GM11168 (cell line): ENCODE results near the gene ERICH4.
"Not testable (repeated sequence)": the region's sequence is repeated elsewhere in the genome, so short reads cannot be mapped to it uniquely, and the experiment has no call there.

ENCODE experiments used
- in situ Hi-C: fragments of 300-500 bp; cut with MboI; formaldehyde crosslinking; loops from one replicate; pipeline ENCODE4 v1.12.0; 2022; ENCODE audit warnings: low sequenced_read_pairs; ENCODE audit not compliant: unreplicated experiment

The ERICH4 gene, protein sequence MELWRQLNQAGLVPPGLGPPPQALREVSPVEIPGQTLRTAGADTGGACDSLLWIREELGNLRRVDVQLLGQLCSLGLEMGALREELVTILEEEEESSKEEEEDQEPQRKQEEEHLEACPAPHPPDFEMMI

GRCh38 chr19:41442473-41443355 lies at the start of gene ERICH4:
Gene ERICH4 (plus strand): TSS chr19:41443156. CDS start chr19:41443170, 14 bp downstream.
- in situ Hi-C loops, result loop anchor here (5.0 to 10.0 kb wide), 2 partner anchors 95 to 132 kb away; partner anchors contain the start of gene CEACAM21

- in situ Hi-C loops, result no loop called here
Measured at GRCh38 chr19:41395355-41395754, 47.6 kb upstream of the ERICH4 start.

- in situ Hi-C loops, result no loop called here
Measured at GRCh38 chr19:41397086-41398049, 45.6 kb upstream of the ERICH4 start, which contains the start of the genes BCKDHA and EXOSC5. Gene BCKDHA (plus strand): TSS chr19:41397818. CDS start chr19:41397828, 10 bp downstream. Gene EXOSC5 (minus strand): TSS chr19:41397359. CDS start chr19:41397328, 31 bp downstream.

DNA sequence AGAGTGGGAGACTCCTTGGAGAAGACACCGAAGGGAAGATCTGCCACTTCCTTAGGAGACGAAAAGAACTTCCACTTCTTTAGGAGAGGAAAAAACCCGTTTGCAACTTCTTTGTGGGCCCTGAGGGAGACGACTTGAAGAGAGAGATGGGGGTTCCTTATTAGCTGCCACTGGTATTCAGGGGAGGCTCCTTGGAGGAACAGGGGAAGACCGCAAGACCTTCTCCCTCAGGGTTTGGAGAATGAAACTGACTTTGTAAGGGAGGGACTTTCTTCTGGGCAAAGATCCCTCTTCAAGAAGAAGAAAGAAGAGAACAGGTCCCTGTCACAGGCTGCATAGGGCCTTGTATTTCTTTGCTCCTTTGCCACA lies 44.9 kb upstream of the ERICH4 start:
- in situ Hi-C loops, result no loop called here

GRCh38 chr19:41398598-41398997 lies 44.4 kb upstream of the ERICH4 start:
- in situ Hi-C loops, result no loop called here

DNA sequence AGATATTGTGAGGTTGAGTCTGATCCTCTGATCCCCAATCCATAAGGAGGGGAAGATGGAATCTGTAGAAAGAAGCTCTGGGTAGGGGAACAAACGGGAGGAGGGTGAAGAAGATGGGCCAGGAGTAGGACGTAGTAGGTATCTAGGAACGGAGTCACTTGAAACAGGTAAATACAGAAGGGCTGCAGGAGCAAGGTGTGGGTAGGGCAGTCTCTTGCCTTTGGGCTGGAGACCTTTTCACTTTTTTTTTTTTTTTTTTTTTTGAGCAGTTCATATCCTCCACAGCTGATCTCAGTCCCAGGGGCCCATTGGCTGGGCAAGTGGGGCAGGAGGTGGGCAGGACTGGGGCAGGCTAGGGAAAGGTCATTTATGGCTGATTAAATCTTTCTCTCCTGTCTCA lies 43.9 kb upstream of the ERICH4 start:
- in situ Hi-C loops, result no loop called here

DNA sequence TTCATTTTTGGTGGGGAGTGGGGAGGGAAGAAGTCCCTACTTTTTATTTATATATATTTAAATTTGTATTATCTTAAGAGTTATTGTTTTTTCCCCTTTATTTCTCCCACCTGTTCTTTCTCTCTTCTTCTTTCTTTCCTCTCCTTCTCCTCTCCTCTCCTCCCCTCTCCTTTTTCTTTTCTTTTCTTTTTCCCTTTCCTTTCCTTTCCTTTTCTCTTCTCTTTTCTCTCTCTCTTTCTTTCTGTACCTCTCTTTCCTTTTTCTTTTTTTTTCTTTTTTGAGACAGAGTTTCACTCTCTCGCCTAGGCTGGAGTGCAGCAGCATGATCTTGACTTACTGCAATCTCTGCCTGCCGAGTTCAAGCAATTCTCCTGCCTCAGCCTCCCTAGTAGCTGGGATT lies 43.4 kb upstream of the ERICH4 start:
- in situ Hi-C loops, result no loop called here

GRCh38 chr19:41401483-41401882 lies 41.5 kb upstream of the ERICH4 start:
- in situ Hi-C loops, result no loop called here

- in situ Hi-C loops, result no loop called here
Measured at GRCh38 chr19:41402010-41402409, 40.9 kb upstream of the ERICH4 start.

DNA sequence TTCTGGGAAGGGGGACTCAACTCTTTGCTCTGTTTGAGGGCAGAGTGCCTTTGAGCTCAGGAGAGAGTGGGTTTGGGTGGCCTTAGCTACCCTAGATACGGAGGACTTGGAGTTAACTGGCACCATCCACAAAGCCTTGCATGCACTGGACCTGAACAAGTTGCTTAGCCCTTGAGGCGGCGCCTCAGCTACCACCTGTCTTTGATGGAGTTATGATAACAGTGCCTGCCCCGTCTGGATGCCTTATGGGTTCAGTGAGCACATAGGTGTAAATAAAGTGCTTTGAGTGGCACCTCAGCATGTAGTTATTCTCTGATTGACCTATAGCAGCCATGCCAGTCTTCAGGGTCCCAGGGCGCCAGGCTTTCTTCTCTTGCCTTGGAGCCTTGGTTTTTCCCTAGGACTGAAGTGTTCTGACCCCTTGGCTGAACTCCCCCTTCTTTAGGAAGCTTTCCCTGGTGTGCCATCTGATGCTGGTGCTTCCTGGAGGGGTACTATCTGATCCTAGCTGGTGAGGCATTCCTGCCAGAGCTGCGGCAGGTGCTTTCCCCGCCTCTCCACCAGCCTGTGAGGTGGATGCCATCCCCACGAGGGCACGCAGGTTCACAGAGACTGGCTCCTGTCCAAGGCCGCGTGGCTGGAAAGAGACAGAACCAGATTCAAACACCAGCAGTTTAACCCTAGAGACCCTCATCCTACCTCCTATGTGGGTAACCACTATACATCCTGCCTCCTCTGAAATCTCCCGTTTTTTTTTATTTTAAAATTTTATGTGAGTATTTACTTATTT lies 39.6 kb upstream of the ERICH4 start:
- in situ Hi-C loops, result no loop called here

DNA sequence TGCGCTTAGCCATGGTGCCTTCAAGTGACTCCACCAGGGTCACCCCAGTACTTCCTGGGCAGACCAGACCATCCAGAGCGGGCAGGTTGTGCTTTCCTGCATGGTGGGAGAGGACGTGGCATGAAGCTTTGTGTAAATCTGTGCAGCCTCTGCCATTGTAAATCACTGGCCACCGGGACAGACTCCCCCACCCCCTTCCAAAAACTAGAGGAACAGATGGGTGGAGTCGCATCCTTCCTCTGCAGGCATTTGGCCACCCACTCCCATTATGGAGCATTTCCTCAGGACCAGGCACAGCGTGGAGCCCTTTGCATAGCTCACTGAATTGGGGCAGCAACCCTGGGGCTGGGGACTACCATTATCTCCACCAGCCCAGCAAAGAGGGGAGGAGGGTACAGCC lies 37.2 kb upstream of the ERICH4 start:
- in situ Hi-C loops, result no loop called here

DNA sequence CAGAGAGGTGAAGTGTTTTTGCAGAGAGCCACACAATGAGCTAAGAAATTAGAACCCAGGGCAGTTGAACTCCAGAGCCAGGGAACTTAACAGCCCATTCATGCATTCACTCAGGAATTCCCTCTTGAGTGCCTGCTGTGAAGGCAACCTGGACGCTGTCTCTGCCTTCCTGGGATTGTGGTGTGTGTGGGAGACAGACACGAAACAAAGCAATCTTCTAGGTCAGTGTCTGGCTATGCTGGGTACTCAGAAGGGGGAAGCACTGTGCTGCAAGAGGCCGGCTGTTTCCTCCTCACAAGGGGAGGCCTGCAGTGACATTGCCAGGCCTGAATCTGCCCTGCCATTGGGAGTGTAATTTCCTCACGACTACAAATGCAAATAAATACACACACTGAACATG lies 35.7 kb upstream of the ERICH4 start:
- in situ Hi-C loops, result no loop called here

DNA sequence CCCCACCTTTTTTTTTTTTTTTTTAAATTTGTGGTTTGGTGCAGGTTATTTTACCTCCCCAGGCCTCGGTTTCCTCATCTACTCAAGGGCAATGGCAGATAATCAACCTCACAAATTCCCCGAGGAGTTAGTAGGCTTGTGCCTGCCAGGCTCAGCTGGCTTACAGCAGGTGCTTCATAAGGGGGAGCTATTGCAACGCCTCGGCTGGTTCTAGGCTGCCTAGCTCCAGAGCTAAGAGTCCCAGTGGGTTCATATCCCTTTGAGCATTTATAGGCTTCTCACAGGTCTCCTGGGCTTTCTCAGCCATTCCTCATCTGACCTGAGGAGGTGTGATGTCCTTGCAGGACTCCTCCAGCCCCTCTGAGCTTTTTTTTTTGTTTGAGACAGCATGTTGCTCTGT lies 34.7 kb upstream of the ERICH4 start:
- in situ Hi-C loops, result no loop called here

GRCh38 chr19:41408846-41409245 lies 34.1 kb upstream of the ERICH4 start:
- in situ Hi-C loops, result not testable (repeated sequence)

DNA sequence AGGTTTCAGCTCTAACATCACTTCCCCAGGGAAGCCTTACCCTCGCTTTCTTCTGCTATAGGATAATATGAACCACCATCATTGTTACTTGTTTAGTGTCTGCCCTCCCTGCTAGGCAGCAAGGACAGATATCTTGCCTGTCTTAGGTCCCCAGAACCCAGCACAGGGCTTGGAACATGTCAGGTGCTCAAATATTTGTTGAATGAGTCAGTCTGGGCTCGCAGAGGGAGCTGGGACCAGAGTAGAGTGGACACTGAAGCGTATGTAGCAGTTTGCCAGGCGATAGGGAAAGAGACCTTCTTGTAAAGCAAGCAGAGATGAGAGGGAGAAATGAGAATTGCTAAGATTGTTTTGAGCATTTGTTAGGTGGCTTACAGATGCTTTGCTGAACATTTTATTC lies 33.7 kb upstream of the ERICH4 start:
- in situ Hi-C loops, result no loop called here

GRCh38 chr19:41410336-41411054 lies 32.5 kb upstream of the ERICH4 start:
- in situ Hi-C loops, result no loop called here

DNA sequence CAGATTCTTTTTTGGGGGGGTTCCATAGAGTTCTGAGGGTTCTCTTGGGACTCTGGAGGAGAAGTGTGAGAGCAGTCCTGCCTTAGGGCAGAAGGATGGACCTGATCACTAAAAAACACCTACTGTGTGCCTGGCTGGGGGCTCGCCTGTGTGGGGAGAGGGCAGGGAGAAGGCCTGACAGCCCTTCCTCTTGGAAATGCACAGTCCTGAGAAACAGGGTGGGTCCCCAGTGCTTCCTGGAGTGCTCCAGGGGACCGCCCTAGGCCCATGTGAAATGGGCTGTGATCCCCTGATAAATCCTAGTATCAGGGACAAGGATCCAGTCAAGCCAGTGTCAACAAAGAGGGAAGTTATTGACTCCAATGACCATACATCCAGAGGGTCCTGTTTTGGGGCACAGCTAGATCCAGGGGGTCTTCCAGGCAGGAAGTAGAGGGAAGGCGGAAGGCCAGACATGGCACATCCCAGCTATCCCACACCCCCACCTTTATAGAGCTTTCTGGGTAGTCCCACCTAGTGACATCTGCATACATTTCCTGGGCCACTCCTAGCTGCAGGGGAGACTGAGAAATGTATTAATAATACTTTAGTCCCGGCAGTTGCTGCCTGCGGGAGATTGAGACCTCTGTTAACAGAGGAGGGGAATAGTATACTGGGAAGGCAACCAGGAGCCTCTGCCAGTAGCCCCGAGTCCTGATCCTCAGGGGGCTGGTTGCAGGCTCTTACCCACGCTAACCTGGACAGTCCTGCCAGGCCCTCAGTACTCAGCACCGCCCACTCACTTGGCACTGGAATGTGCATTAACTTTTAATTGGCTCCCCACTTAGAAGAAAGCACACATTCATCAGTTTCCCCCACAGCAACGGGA lies 31.6 kb upstream of the ERICH4 start:
- in situ Hi-C loops, result no loop called here

DNA sequence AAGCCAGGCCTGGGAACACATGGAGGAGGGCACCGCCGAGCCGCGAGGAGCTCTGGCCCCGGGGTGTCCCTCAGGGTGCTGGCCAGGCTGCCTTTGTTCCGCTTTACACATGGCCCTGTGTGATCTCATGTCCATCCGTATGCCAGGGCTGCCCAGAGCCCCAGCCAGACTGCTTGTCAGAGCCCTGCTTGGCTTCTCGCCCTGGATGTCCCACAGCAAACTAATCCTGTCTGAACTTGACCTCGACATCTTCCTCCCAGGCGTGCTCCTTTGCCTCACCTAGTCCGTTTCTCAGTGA lies 31.0 kb upstream of the ERICH4 start:
- in situ Hi-C loops, result no loop called here
